HUES6 (cell line): Measurements from ENCODE around the gene AATK.

Experiments used
- H3K27ac ChIP-seq: 2 replicates; pipeline ENCODE4 v1.7.0; 2013; ENCODE audit warnings: low read depth, mild to moderate bottlenecking, low read length, inconsistent platforms
- H3K27me3 ChIP-seq: 2 replicates; pipeline ENCODE4 v1.6.1; 2013; ENCODE audit warnings: low read length; ENCODE audit not compliant: control insufficient read depth, insufficient read depth
- H3K36me3 ChIP-seq: 2 replicates; pipeline ENCODE4 v1.6.1; 2013; ENCODE audit warnings: low read length; ENCODE audit not compliant: control insufficient read depth, insufficient read depth
- H3K4me1 ChIP-seq: 2 replicates; pipeline ENCODE4 v1.6.1; 2013; ENCODE audit warnings: low read length; ENCODE audit not compliant: control insufficient read depth, insufficient read depth
- H3K4me3 ChIP-seq: 2 replicates; pipeline ENCODE4 v1.5.1; 2013; ENCODE audit warnings: low read depth, low read length
- H3K9ac ChIP-seq: one replicate; pipeline ENCODE4 v1.6.1; 2013; ENCODE audit warnings: mild to moderate bottlenecking, low read length
- H3K9me3 ChIP-seq: 2 replicates; pipeline ENCODE4 v1.6.1; 2013; ENCODE audit warnings: low read depth, low read length; ENCODE audit not compliant: control insufficient read depth, insufficient read depth

The AATK gene

DNA sequence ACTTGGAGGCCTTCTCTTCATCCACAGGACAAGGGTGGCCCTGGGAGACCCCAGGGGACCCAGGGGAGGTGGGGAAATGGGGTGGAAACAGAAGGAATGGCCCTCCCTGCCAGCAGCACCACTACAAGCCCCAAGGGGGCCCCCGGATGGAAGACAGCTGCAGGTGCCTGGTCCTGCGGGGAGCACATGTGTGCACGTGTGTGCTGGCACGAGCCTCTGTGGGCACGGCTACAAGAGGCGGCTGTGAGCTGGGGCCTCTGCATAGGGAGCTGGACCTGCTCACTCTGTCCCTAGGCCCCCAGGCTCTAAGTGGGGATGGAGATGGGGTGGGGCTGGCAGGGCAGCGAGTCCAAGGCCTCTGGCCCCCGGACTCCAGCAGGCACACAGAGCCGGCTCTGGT, 13.2 kb upstream of the AATK start:
- Histone ChIP-seq H3K27ac (no peak overlapping the region), H3K4me3 (no peak overlapping the region), H3K9me3 (peaks cover 3% of the 10 kb centered on the region; the same call in 1 of the 2 replicates), H3K27me3 (no peaks in the 10 kb centered on the region), H3K9ac (no peak overlapping the region), H3K36me3 (no peaks in the 10 kb centered on the region), H3K4me1 (no peaks in the 10 kb centered on the region)

- H3K9ac ChIP-seq, result no peak overlapping the region
- H3K36me3 ChIP-seq, result no peaks in the 10 kb centered on the region
- no peak overlapping the region for H3K27ac ChIP-seq
- peaks cover 3% of the 10 kb centered on the region; the same call in 1 of the 2 replicates for H3K9me3 ChIP-seq
- H3K27me3 ChIP-seq, result no peaks in the 10 kb centered on the region
- no peaks in the 10 kb centered on the region for H3K4me1 ChIP-seq
- H3K4me3 ChIP-seq, result no peak overlapping the region
Measured at GRCh38 chr17:81178136-81179091, 12.4 kb upstream of the AATK start.

DNA sequence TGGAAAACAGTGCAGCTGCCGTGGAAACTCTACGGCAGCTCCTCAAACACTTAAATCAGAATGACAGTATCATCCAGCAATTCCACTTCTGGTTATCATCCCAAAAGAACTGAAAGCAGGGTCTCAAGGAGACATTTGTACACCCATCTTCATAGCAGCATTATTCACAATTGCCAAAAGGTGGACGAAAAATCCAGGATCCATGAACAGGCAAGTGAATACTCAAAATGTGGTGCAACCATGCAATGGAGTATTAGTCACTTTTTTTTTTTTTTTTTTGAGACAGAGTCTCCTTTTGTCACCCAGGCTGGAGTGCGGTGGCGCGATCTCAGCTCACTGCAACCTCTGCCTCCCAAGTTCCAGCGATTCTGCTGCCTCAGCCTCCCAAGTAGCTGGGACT, 10.6 kb upstream of the AATK start:
- H3K4me3 ChIP-seq, result no peak overlapping the region
- no peaks in the 10 kb centered on the region for H3K4me1 ChIP-seq
- H3K27ac ChIP-seq, result no peak overlapping the region
- H3K9me3 ChIP-seq, result peaks cover 3% of the 10 kb centered on the region; the same call in 1 of the 2 replicates
- no peaks in the 10 kb centered on the region for H3K36me3 ChIP-seq
- no peaks in the 10 kb centered on the region for H3K27me3 ChIP-seq
- H3K9ac ChIP-seq, result no peak overlapping the region

DNA sequence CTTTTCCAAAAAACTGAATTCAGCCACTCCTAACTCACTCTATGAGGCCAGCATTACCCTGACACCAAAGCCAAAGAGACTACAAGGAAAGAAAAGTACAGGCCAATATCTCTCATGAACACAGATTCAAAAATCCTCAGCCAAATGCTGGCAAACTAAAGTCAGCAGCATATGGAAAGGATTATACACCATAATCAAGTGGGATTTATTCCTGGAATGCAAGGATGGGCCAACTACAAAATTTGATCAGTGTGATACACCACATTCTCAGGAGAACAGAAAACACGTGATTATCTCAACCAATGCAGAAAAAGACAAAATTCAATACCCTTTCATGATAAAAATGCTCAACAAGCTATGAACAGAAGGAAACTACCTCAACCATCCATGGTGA, 7.7 kb upstream of the AATK start:
- Histone ChIP-seq H3K9ac (no peak overlapping the region), H3K27ac (no peak overlapping the region), H3K9me3 (peaks cover 3% of the 10 kb centered on the region; the same call in 1 of the 2 replicates), H3K4me3 (no peak overlapping the region), H3K36me3 (no peaks in the 10 kb centered on the region), H3K27me3 (no peaks in the 10 kb centered on the region; the same call in 1 of the 2 replicates), H3K4me1 (no peaks in the 10 kb centered on the region)

DNA sequence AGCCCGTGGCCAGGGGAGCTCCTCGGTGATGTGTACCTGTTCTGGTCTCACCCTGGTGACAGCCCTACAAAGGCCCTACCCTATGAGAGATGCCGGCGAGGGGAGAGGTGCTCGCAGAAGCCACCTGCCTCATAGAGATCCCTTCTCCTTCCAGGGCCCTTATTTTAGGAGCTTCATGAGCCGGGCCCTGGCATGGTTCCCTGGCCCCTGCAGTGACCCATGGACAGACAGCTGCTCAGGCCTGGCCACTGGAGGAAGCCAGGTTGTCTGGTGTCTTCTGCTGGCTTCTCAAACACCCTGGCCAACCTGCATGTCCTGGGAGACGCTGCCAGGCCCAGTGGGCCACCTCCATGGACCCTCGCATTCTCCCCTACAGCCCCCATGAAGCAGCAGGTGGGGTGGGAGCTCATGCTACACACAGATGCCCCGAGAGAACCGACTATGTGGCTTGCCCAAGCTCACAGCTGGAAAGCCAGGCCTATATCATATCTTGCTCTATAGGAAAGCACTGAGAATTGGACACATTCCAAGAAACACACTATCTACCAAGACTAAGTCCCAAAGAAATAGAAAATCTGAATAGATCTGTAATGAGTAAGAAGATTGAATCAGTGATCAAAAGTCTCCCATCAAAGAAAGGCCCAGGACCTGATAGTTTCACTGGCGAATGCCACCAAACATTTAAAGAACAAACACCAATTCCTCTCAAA, 7.2 kb upstream of the AATK start:
- H3K9me3 ChIP-seq, result peaks cover 3% of the 10 kb centered on the region; the same call in 1 of the 2 replicates
- no peak overlapping the region for H3K27ac ChIP-seq
- H3K36me3 ChIP-seq, result no peaks in the 10 kb centered on the region
- no peak overlapping the region for H3K4me3 ChIP-seq
- no peaks in the 10 kb centered on the region; the same call in 1 of the 2 replicates for H3K27me3 ChIP-seq
- no peak overlapping the region for H3K9ac ChIP-seq
- H3K4me1 ChIP-seq, result no peaks in the 10 kb centered on the region

GRCh38 chr17:81171941-81172340, 5.9 kb upstream of the AATK start:
- Histone ChIP-seq H3K4me1 (no peaks in the 10 kb centered on the region), H3K27me3 (peaks cover 12% of the 10 kb centered on the region; the same call in 1 of the 2 replicates), H3K27ac (no peak overlapping the region), H3K36me3 (no peaks in the 10 kb centered on the region), H3K9ac (no peak overlapping the region), H3K9me3 (peaks cover 3% of the 10 kb centered on the region; the same call in 1 of the 2 replicates), H3K4me3 (no peak overlapping the region)

DNA sequence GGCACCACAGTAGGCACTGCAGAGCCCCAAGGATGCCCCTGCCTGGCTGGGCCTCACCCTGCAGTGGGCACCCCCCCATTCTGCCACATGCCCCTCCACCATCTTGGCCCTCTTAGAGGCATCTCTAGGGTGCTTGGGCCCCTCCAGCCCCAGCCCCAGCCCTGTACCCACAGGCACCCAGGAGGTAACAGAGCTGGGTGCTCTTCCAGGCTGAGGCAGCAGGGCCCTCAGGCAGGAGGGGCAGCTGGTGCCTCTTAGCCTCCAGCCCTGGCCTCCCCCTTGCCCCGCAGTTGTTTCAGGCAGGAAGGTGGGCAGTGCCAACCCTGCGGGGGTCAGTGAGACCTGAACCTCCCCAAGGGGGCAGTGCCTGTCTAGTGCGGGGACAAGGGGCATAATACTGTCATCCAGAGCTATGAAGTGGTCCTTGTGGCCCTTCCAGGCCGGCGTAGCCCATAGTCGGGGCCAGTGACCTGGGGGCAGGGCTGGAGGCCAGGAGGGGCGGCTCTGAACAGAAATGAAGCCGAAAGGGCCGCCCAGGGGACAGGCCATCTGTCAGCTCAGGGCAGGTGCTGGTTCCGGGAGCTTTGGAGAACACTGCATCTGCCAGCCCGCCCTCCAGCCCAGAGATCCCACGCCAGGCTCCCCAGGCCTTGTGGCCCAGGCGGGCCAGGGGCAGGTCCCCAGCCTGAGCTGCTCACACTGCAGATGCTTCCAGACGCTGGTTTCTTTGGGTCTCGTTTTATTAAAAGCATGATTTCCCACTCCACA, 4.9 kb upstream of the AATK start:
- Histone ChIP-seq H3K9me3 (peaks cover 3% of the 10 kb centered on the region; the same call in 1 of the 2 replicates), H3K27ac (no peak overlapping the region), H3K9ac (no peak overlapping the region), H3K36me3 (no peaks in the 10 kb centered on the region), H3K4me1 (no peaks in the 10 kb centered on the region), H3K27me3 (peaks cover 18% of the 10 kb centered on the region; the same call in 1 of the 2 replicates), H3K4me3 (no peak overlapping the region)

GRCh38 chr17:81169870-81170309, 3.9 kb upstream of the AATK start:
- Histone ChIP-seq H3K4me1 (no peaks in the 10 kb centered on the region), H3K4me3 (no peak overlapping the region), H3K27me3 (peaks cover 28% of the 10 kb centered on the region; the same call in 1 of the 2 replicates), H3K27ac (no peak overlapping the region), H3K36me3 (no peaks in the 10 kb centered on the region), H3K9ac (no peak overlapping the region), H3K9me3 (no peaks in the 10 kb centered on the region)

GRCh38 chr17:81167638-81168037, 1.6 kb upstream of the AATK start:
- Histone ChIP-seq H3K4me1 (no peaks in the 10 kb centered on the region), H3K27ac (no peak overlapping the region), H3K9ac (no peak overlapping the region), H3K27me3 (peaks cover 37% of the 10 kb centered on the region; the same call in 1 of the 2 replicates), H3K36me3 (no peaks in the 10 kb centered on the region), H3K4me3 (no peak overlapping the region), H3K9me3 (no peaks in the 10 kb centered on the region)

DNA sequence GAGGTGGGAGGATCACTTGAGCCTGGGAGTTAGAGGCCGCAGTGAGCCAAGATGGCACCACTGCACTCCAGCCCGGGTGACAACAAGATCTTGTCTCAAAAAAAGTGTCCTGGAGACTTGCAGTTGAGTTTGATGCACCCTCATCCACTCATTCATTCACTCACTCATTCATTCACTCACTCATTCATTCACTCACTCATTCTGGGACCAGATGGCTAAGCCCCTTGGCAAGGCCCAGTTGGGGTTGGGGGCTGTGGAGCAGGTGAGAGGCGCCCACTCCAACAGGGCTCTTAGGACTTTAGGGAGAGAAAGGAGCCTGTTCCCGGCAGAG, 1.1 kb upstream of the AATK start:
- H3K4me3 ChIP-seq, result no peak overlapping the region
- H3K27ac ChIP-seq, result no peak overlapping the region
- no peaks in the 10 kb centered on the region for H3K9me3 ChIP-seq
- no peaks in the 10 kb centered on the region for H3K4me1 ChIP-seq
- H3K36me3 ChIP-seq, result no peaks in the 10 kb centered on the region
- H3K9ac ChIP-seq, result no peak overlapping the region
- peaks cover 37% of the 10 kb centered on the region; the same call in 1 of the 2 replicates for H3K27me3 ChIP-seq
